HG02798 (cell line): ENCODE data around the gene NMT1.

ENCODE experiments used
- ATAC-seq: cut with Tn5 transposase; IDR thresholded peaks from one replicate; pipeline ENCODE4 v1.9.1; 2021; ENCODE audit warnings: mild to moderate bottlenecking; ENCODE audit not compliant: unreplicated experiment, poor library complexity

The NMT1 gene

DNA sequence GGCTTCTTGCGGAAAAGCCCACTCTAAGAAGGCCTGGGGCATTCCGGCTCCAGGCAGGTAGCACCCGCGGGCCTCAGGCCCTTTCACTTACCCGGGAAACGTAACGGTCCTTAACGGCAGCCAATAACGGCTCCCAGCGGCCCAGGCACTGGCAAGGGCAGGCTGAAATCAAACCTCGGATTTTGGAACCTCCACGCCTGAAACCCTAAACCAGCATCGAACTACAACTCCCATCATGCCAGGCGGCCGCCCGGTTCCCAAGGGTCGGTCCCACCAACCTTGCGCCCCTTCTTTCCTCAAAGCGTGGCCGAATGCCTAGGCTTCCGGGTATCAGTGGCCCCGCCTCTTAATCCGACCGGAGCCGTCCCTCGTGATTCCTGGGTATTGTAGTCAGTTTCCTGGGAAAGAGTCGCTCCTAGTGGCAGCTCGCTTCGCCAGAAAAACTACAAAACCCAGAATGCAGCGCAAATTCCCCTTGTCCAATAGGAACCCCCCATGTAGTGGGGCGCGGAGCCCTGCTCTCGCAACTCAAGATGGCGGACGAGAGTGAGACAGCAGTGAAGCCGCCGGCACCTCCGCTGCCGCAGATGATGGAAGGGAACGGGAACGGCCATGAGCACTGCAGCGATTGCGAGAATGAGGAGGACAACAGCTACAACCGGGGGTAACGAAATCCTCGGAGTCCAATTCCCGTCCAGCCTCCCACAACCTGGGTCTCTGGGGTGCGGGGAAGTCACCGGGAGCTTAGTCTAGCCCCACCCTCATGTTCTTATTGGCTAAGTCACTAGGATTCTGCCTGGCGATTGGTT is at the start of gene NMT1:
Gene NMT1 (plus strand): TSS at position 521 of the 809 bp plus-strand sequence. CDS start 13 bp downstream, at position 534.
- peak; percentile 92 for ATAC-seq

DNA sequence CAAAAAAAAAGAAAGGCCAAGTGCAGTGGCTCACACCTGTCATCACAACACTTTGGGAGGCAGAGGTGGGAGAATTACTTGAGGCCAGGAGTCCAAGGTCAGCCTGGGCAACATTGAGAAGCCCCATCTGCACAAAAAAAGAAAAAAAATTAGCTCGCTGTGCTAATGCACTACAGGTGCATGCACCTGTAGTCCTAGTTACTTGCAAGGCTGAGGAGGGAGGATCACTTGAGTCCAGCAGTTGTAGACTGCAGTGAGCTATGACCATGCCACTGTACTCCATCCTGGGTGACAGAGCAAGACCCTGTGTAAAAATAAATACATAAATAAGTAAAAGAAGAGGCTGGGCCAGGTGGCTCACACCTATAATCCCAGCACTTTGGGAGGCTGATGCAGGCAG is 49.4 kb upstream of the NMT1 start:
- no peak for ATAC-seq

DNA sequence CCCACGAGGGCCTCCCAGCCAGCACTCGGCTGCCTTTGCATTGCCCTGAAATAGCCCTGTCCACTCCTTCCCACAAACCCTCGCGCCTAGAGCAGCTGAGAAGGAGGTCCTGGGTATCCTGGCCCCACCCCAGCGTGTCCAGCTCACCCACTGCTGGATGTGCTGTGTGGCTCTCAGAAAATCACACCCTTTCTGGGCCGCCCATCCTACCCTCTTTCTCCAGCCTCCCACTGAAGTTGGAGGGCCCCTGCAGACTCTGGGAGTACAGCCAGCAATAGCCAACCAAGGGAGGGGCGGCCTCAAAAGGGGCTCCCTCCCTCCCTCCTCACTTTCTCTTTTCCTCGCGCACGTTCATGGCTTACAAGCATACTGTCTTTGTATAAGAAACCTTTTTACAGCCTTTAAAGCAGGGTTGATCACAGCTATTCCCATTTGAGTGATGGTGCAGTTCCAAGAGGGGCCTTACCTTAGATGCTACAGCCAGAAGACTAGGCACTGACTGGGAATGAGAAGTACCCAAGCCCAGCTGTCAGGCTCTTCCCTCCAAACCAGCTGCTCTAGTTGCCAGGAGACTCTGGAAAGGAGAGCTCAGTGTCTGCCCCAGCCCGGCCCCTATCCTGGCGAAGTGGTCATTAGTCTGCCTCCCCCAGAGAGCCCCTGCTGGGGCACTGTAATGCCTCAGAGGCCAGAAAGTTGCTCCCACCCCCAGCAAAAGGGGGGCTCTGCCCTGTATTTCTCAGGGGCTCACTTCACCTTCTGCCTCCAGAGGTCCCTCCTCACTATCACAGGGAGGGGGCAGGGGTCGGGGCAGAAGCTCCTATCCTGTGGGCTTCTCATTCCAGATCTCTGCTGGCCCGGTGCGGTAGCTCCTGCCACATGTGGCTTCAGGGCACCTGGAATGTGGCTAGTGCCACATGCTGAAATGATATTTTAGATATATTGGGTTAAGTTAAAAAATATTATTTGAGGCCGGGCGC is 47.8 kb upstream of the NMT1 start:
- no peak for ATAC-seq

DNA sequence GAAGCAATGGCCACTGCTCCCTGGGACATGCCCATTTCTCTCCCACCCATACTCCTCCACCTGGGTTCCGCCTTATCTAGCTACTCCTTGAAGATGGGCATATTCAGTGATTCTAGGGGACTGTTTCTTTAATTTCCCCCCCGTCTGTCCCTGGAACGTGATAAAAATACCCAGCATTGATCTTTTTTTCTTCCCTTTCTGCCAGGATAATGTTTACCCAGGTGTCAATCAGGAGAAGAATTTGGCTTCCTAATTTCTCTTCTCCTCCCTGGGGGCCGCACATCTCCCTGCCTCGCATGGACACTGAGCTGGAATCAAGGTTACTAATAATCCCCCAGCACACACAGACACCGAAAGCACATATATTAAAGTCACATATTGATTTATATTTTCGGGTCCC is 44.9 kb upstream of the NMT1 start:
- ATAC-seq = no peak

DNA sequence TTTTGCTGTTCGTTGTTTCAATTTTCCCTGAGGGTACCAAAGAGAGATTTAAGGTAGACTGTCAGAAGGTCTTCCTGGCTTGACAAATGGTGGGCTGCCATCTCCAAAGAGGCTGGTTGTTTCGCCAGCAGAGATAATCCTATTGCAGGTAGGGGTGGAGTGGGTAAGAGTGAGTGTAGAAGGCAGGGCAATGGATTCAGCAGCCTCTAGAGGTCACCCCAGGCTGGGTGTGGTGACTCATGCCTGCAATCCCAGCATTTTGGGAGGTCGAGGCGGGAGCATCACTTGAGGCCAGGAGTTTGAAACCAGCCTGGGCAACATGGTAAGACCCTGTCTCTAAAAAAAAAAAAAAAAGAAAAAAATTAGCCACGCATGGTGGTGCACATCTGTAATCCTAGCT is 44.3 kb upstream of the NMT1 start:
- ATAC-seq = no peak

DNA sequence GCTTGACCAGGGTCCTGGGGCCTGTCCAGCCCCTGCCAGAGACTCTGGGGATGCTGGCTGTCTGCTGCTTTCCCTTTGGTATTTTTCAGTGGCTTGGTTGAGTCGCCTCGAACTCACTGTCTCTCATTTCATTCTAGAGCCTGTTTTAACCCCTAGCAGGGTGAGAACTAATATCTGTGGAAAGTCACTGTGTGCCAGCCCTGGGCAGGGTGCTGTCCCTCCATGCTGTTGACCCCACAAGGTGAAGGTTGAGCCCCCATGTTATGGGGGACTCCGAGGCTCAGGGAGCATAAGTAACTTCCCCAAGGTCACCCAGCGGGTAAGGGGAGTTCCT is 42.6 kb upstream of the NMT1 start:
- ATAC-seq = no peak

DNA sequence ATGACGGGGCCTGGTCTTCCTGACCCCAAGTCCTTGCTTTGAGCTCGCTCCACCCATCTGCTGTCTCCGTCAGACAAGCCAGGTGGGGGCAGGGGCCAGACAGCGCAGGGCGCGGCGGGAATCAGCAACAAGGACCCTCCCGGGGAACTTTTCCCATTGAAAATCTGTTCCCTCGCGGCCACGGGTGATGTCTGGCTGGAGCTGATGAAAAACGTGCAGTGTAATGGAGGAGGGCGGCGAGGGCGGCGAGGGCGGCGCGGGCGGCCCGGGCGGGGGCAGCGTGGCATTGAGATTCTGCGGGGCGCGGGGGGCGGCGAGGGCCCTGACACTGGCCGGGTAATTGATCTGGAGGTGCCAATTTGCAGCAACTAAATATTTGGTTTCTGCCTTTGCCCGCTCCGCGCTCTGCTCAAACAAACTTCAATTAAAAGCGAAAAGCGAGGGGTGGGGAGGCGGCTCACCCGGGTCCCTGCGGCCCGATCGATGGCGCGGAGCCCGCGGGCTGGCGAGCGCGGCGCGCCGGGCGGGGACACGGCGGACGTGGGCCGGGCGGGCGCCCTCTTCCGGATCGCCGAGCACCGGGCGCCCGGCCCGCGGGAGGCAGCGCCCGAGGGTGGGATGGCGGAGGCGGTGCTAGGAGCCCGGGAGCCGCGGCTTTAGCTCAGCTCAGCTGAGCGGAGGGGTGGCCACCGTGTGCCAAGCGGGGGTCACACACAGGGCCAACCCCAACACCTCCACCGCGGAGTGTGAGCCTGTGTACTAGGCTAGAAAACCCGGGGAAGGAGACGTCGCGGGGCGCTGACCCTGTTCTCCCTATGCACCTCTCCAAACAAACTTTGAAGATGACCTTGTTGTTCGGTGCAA is 42.0 kb upstream of the NMT1 start:
- ATAC-seq = peak; percentile 46

DNA sequence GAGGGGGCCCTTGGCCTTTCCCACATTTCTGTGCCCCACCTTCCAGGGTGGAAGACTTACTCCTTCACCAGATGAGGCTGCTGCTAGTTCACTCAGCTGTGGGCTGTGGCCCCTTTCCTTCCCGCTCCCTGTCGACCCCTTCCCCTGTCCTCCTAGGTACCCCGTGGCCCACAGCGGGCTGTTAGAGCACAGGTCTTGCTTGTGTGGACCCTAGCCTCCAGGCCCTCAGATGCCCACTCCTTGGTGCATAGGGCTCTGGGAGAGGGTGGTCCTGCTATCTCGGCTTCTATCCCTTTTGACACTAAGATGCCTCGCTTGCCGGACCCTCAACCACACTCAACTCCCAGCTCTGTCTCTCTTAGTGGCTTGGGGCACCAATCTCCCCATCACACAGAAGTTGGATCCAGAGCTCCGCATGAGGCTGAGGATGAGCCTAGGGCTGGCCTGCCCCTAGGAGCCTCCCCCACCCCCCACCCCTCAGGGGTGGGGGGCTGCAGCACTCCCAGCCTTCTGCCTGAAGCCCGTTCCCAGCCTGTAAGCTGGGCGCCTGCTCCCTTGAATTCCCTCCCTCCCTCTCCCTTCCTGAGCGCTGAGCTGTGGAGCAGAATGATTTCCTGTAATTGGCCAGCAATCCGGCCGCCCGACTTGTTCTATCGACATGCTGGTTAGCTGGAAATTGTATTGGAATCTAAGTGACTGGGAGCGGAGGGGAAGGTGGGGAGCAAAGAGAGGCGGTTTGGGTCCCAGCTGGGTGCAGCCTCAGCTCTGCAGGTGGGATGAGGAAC is 40.6 kb upstream of the NMT1 start:
- ATAC-seq = no peak

DNA sequence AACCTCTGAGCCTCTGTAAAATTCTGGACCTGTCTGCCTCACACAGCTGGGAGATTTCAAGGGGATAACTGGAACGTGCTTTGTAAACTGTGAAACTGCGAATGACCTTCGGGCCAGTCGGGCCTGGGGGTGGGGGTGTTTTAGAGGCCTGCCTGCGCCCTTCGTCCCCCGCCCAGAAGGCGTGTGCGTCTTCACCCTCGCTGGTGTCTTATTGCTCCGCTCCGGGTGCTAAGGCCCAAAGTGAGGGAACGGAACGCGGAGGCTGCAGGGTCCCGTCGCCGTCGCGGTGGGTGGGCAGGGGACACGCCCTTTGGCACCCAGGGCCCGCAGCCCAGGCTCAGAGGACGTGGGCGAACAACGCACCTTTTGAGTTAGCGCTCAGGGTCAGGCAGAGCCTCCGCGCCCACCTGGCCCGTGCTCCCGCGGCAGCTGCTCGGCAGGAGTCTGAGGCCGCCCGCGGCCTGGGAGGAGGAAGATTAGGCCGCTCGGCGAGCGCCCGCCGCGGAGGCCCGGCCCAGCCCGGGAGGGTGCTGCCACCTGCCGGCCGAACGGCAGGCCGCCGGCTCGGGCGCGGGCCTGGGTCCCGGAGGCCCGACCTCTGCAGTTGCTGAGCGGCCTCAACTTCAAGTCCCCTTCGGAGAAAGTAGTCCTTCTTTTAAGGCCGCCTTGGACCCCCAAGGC is 39.4 kb upstream of the NMT1 start:
- ATAC-seq = peak; percentile 68

DNA sequence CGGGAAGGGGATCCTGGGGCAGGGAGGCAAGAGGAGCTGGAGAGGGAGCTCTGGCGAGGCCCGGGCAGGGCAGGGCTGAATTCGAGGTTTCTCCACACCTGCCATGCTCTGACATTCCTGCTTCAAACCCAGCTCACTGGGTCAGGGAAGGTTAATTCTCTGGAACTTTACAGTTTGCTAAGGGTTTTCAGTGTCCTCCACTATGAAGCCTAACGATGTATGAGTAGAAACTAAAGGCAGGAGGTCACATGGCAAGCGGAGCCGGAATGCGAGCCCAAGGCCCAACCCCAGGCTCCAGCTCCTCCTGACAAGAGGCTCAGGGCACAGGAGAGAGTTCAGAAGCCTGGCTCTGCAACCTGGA is 38.8 kb upstream of the NMT1 start:
- no peak for ATAC-seq

DNA sequence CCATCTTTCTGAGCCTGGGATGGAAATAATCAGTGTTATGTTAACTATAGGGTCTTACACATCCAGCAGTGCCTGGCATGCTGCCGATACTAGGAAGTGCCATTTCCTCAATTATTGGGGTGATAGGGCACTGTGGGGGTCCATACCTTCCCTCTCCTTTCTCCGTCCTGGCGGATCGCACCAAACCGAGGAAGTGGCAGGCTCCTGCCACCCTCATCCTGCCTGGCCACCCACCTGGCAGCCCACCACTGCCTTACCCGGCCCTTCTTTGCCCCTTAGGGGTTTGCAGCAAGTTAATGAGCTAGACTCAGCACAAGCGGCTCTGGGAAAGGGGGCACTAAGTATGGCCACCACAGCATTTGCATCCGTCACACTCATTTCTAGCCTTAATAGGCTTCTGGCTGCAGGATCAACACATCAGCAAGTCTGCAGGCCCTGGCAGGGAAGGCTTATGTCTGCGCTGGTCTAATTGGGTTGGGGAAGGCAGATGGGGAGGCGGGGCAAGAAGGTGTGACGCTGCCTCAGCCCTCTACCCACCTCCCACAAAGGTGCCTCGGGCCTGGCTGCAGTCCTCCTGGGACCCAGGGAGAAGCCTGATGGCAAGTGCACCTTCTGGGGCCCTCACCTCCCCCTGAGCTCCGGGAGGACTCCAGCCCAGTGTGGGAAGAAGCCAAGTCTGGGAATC is 38.3 kb upstream of the NMT1 start:
- ATAC-seq = no peak

DNA sequence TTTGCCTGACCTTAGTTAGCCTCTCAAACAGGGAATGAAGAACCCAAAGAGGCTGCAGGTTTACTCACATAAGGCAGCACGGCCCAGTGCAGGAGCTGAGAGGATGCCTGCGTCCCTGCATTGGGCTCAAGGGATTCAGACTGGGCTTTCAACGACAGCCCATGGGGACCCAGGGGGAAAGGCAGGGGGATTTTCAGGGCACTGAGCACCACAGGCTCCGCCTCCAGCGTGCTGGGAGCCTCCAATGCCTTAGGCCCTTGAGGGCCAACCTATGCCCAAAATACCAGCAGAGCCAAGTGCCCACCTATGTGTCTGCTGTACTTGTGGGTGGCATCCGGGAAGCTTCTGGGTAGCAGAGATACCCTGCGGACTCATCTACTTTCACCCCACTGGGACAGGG is 32.0 kb upstream of the NMT1 start:
- no peak for ATAC-seq

DNA sequence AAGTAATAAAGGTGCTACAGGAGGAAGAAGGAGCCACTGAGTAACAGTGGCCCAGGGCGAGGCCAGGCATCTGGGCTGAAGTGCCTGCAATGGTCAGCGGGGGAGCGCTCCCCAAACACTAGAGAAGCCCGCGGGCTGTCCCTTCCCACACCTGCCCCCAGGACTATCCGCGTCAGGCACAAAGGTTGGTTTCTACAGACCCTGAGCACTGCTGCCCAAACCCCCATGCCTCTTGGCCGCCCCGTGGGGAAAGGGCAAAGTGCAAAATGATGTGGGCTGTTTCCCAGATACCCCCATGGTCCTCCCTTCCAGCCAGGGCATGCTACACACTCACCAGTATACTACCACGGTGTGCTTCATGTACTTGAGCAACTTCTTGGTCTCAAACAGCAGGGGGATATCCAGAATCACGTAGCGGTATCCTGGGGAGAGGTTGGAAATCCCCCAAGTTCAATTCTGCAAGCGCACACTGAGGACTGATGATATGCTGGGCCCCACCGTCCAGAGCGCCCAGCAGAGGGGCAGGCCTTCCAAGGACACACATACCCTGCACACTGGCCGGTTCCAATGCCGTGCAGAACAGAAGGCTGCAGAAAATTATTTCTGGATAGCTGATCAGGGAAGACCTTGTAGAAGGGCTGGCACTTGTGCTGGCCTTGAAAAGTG is 31.2 kb upstream of the NMT1 start:
- no peak for ATAC-seq

DNA sequence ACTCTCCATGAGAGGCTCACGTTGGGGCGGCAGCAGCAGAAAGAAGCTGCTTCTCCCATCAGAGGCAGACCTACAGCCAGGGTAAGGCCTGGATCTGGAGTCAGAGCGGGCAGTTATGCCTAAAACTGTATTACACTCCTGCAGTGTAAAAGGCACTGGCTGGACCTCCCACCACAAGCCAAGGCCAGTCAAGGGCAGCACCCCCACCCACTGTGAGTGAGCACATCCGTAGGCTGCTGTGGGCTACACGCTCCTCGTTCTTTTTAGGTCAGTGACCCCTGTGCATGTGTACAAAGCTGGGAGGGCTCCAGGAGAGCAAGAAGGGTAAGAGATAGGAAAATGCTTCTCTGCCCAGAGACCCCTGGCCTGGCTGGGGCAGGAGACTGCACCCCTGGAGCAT is 30.4 kb upstream of the NMT1 start:
- ATAC-seq = no peak

DNA sequence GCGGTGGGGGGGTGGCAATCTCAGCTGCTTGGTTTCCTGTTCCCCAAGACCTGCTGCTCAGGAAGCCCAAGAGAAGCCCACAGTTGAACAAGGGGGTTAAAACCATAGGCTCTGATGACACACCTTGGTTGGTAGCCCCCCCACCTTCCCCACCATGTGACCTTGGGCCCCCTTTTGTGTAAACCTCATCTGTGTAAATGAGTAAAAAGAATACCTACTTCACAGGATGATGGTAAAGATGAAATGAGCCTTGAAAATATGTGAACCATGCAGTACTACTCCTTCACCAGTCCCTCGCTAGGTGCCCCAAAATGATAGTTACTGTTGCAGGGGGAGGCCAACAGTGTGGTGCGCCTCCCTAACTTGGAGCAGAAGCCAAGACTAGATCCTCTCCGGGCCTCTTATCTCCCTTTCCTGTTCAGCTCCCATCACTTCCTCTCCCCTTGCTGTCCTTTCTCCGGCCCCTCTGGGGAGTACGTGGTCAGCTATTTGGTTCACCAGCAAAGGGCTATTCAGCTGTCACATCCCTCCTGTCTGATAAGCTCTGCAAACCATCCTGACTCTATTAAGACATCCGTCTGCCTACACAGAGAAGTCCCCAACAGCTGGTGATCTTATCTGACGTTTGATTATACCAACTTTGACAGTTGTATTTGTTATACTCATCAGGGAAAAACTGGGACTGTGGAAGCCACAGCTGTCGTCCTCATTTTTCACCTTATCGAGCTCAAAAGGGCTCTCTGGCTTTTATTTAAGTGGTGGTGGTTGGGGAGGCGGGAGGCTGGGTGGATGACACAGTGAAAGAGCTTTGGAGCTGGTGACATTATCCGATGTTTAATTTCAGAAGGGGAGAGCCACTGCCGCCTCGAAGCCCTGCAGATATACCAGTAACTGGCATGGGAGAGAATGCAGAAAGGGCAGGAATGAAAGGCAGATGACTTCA is 29.6 kb upstream of the NMT1 start:
- ATAC-seq = no peak

DNA sequence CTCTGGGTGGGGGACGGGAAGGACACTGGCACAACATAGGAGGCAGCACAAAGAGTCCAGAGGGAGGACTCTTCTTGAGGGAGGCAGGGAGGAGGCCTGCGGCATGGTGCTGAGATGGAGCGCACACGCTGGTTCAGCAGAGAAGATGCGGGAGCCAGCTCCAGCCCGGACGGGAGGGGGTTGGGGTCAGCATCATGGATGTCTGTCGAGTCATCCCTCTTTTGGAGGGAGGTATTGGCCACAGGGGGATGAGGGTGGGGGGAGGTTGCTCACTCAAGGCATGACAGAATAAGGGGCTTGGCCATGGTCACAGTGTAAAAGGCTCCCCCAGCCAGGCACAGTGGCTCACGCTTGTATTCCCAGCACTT is 29.0 kb upstream of the NMT1 start:
- ATAC-seq = no peak

DNA sequence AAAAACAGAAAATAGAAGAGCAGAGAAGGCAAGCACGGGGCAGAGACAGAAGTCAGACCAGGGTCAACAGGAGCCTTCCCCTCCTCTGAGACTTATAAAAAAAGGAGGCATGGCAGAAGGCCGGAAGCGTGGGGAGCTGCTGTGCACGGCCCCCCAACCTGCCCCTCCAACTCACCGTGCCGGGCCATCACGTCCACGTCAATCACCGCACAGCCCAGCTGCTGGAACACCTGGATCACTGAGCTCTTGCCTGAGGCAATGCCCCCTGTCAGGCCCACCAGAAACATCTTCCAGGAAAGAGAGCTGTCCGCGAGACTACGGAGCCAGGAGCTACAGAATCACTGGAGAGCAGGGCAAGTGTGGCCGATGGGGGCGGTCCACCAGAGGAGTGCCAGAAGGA is 26.5 kb upstream of the NMT1 start:
- no peak for ATAC-seq
